SH-SY5Y (cell line): Measurements from ENCODE around the gene RPL3.

ENCODE experiments used
- GATA2 ChIP-seq: IDR thresholded peaks from 2 replicates; pipeline ENCODE4 v1.6.1; 2011; ENCODE audit warnings: mild to moderate bottlenecking, low read depth, low read length
- GATA3 ChIP-seq: IDR thresholded peaks from 2 replicates; pipeline ENCODE4 v1.6.1; 2011; ENCODE audit warnings: low read depth, mild to moderate bottlenecking, low read length, moderate library complexity

GRCh38 chr22:39348909-39349505 lies 29.6 kb upstream of the RPL3 start:
- no peak for TF ChIP-seq GATA2
- TF ChIP-seq GATA3 = no peak
